Measurements from ENCODE around the gene SPINK2.

DNA sequence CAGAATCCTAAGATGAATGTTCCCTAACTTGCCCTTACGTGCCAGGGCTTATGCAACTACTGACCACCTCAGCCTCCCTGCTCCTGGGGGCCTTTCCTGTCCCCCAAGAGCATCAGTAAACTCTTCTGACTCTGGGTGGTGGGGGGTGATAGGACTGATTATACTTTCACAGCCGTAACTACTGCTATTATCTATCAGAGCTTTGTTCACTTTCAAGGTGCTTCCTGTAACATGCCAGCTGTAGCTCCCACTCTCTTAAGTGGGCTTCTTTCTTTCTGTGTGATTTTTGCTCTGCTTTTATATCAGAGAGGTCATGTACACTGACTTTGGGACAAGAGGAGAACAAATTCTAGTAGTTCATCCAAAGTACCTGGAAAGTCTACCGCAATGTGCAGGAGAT is 25.3 kb downstream of the SPINK2 start:
- TF ChIP-seq, protein P1, sequence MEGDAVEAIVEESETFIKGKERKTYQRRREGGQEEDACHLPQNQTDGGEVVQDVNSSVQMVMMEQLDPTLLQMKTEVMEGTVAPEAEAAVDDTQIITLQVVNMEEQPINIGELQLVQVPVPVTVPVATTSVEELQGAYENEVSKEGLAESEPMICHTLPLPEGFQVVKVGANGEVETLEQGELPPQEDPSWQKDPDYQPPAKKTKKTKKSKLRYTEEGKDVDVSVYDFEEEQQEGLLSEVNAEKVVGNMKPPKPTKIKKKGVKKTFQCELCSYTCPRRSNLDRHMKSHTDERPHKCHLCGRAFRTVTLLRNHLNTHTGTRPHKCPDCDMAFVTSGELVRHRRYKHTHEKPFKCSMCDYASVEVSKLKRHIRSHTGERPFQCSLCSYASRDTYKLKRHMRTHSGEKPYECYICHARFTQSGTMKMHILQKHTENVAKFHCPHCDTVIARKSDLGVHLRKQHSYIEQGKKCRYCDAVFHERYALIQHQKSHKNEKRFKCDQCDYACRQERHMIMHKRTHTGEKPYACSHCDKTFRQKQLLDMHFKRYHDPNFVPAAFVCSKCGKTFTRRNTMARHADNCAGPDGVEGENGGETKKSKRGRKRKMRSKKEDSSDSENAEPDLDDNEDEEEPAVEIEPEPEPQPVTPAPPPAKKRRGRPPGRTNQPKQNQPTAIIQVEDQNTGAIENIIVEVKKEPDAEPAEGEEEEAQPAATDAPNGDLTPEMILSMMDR (IDR thresholded peaks at IDR 0.05), result no peak
- TF ChIP-seq POLR2A (IDR thresholded peaks at IDR 0.05), result no peak

Measured in thyroid gland (tissue), 4 donors.